Tibial nerve (tissue), 4 donors: Measurements from ENCODE around the gene ASIC2.

Experiments used
- CTCF ChIP-seq, 5 experiments: fragments of 200-600 bp in 3 of 5; fragments of 450-650 bp in 2 of 5; sonication (generic) in 3 of 5; IDR thresholded peaks; one replicate each; pipeline ENCODE4 v1.5.1; 2016 to 2019; ENCODE audit warnings: antibody characterized with exemption in 5 of 5, mild to moderate bottlenecking in 3 of 5, moderate library complexity in 2 of 5
- EP300 ChIP-seq, 2 donors: sonication (generic); formaldehyde crosslinking; IDR thresholded peaks; one replicate each; pipeline ENCODE4 v1.6.1; 2017; ENCODE audit warnings: antibody characterized with exemption in 2 of 2, mild to moderate bottlenecking in 1 of 2

DNA sequence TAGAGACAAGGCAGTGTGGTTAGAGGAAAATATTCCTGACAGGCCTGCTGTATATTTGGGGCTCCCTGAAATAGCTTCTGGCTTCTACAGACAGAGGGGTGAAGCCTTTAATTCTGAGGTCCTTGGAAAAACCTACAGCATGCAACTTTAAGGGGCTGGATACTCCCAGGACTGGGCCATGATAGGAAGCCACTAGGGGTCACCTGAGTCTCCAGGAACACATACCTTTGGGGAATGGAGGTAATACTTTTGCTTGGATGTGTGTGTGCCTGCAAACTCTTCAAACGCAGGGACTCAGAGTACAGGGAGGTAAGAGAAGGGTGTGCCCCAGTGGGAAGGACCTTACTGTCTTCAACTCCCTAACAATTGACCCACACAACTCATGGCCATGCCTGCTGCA is 4.1 kb downstream of the ASIC2 start:
- no peak for TF ChIP-seq EP300 (IDR thresholded peaks at IDR 0.05)
- no peak for TF ChIP-seq CTCF (IDR thresholded peaks at IDR 0.05)
